ENCODE measurements around the gene ERVH48-1.
"Not testable (repeated sequence)": the region's sequence is repeated elsewhere in the genome, so short reads cannot be mapped to it uniquely, and the experiment has no call there.

The ERVH48-1 gene

DNA sequence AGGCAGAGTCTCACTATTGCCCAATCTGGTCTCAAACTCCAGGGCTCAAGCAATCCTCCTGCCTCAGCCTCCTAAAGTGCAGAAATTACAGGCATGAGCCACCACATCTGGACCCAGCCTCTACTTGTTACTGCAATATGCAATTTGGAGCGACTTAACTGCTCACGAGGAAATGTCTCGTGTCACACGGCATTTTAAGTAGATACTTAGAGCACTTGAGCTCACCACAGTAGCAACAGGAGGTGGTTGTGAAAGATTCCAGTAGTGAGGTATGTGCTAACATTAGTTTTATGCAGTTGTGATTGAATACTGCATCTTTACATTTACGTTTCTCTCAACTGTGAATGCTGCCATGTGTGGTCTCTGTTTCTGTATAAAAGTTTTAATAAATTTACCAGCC lies 38.1 kb downstream of the ERVH48-1 start:
- TF ChIP-seq CTCF (IDR thresholded peaks at IDR 0.05; ENCODE audit: borderline replicate concordance, control extremely low read depth, extremely low read depth, insufficient read depth, missing control alignments), result no peak
- no peak for DNase-seq (ENCODE audit: low spot score)
- in situ Hi-C loops (cut with MboI; ENCODE audit: low sequenced_read_pairs, unreplicated experiment), result no loop called here

DNA sequence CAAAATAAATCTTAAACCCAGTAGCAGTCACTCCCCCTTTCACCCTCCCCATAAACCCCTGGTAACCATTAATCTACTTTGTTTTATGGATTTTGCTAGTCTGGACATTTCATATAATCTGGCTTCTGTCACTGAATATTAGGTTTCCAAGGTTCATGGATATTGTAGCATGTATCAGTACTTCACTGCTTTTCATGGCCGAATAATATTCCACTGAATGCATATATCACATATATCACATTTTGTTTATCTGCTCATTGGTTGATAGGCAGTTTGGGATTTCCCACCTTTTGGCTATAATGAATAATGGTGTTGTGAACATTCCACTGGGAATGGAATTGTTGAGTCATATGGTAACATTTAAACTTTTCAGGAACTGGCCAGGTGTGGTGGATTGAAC lies 41.5 kb downstream of the ERVH48-1 start:
- TF ChIP-seq CTCF (IDR thresholded peaks at IDR 0.05; ENCODE audit: borderline replicate concordance, control extremely low read depth, extremely low read depth, insufficient read depth, missing control alignments), result no peak
- in situ Hi-C loops (cut with MboI; ENCODE audit: low sequenced_read_pairs, unreplicated experiment), result no loop called here
- no peak for DNase-seq (ENCODE audit: low spot score)

GRCh38 chr21:42880352-42880751 lies 45.1 kb downstream of the ERVH48-1 start:
- no peak for DNase-seq (ENCODE audit: low spot score)
- in situ Hi-C loops (cut with MboI; ENCODE audit: low sequenced_read_pairs, unreplicated experiment), result no loop called here

DNA sequence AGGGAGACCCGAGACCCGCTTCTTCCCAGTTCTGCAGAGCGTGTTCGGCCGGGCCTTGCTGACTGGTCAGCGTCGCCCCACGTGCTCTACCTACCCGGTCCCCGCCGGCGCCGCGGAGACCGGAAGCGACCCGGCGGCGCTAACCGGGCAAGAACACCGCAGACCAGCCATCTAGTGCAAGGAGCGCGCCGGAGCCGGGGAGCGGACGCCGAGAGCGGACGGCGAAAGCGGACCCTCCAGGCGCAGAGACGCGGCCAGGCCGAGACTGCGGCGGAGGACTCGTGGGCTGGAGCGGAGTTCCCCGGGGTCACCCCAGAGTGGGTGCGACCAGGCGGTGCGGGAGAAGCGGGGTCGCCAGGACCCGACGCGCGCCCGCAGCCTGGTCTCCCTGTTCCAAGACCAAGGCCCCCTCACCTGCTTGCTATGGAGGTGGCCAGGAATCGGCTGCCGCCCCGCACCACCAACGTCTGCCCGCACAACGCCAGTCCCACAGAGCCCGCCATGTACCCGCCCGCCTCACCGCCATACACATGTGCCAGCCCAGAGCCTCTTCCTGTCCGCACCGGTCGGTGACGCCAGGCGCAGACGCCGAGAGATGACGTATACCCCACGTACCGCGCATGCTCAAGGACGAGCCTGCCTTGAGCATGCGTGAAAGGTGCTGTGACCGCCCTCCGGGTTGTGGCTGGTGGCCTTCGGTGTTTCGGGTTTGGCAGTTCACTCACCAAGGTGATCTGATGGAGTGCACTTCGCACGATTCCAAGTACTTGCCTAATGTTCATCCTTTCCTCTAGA lies 46.2 kb downstream of the ERVH48-1 start, which contains the start of gene WDR4:
Gene WDR4, minus strand, starts transcription at position 547 of the 795 bp plus-strand sequence. Its CDS starts 44 bp downstream, at position 503.
- in situ Hi-C loops (cut with MboI; ENCODE audit: low sequenced_read_pairs, unreplicated experiment), result no loop called here
- peak; percentile 99 for DNase-seq (ENCODE audit: low spot score)
- no peak for TF ChIP-seq CTCF (IDR thresholded peaks at IDR 0.05; ENCODE audit: borderline replicate concordance, control extremely low read depth, extremely low read depth, insufficient read depth, missing control alignments)

More at GRCh38 chr21:42880352-42880751, 45.1 kb downstream of the ERVH48-1 start:
- no peak for TF ChIP-seq CTCF (IDR thresholded peaks at IDR 0.05; ENCODE audit: borderline replicate concordance, control extremely low read depth, extremely low read depth, insufficient read depth, missing control alignments)

GRCh38 chr21:42878678-42878992 lies 46.8 kb downstream of the ERVH48-1 start:
- TF ChIP-seq CTCF (IDR thresholded peaks at IDR 0.05; ENCODE audit: borderline replicate concordance, control extremely low read depth, extremely low read depth, insufficient read depth, missing control alignments), result no peak
- no peak for DNase-seq (ENCODE audit: low spot score)
- in situ Hi-C loops (cut with MboI; ENCODE audit: low sequenced_read_pairs, unreplicated experiment), result no loop called here

DNA sequence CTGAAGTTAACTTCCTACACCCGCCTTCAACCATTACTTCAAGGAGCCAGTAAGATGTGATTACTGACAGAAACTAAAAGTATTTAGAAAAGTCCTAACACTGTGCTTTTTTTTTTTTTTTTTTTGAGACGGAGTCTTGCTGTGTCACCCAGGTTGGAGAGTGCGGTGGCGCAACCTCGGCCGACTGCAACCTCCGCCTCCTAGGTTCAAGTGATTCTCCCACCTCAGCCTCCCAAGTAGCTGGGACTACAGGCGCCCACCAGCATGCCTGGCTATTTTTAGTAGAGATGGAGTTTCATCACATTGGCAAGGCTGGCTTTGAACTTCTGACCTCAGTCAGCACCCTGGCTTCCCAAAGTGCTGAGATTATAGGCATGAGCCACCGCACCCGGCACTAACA lies 49.6 kb downstream of the ERVH48-1 start:
- in situ Hi-C loops (cut with MboI; ENCODE audit: low sequenced_read_pairs, unreplicated experiment); DNase-seq (ENCODE audit: low spot score): not testable (repeated sequence)

DNA sequence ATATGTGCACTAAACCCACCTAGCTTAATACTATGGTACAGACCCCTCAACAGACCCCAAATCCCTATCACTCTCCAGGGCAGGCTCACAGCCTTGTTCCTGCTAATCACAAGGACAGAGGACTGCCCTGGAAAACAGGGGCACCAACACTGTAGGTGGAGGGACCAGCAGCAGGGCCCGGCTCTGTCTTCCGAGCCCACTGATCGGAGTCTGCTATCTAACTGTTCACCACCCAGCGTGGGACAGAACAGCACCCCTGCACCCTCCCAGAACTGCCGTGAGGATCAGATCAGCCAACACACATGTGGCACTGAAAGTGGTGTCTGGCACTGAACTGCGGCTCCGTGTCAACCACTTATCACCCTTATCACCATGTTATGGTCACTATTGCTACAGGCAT lies 52.3 kb downstream of the ERVH48-1 start:
- no peak for DNase-seq (ENCODE audit: low spot score)
- in situ Hi-C loops (cut with MboI; ENCODE audit: low sequenced_read_pairs, unreplicated experiment), result no loop called here
- no peak for TF ChIP-seq CTCF (IDR thresholded peaks at IDR 0.05; ENCODE audit: borderline replicate concordance, control extremely low read depth, extremely low read depth, insufficient read depth, missing control alignments)

Measured in GM13976 (cell line).